Aorta (tissue), 5 donors: ENCODE data around the gene ILF3. TPM values are rescaled to one million over a fixed set of nuclear protein-coding genes. Genes with fewer than 3 reads are reported as not detected.

Experiments used
- ATAC-seq: fragments of 200-7000 bp; cut with Tn5 transposase; one replicate; pipeline ENCODE4 v1.9.1; 2022; ENCODE audit warnings: moderate library complexity; ENCODE audit not compliant: low FRiP score
- DNase-seq, 2 donors: peaks; one replicate each; pipeline ENCODE4 v3.0.0-alpha.2; 2020
- H3K27ac ChIP-seq, 2 donors: one replicate each; pipeline ENCODE4 v1.5.1; 2013; ENCODE audit warnings: low read length in 2 of 2, mild to moderate bottlenecking in 2 of 2, moderate library complexity in 2 of 2, control low read depth in 1 of 2, inconsistent platforms in 1 of 2, low read depth in 1 of 2
- H3K27me3 ChIP-seq, 2 donors: one replicate each; pipeline ENCODE4 v1.6.1; 2013; ENCODE audit warnings: control low read depth in 1 of 2, low read length in 1 of 2, mild to moderate bottlenecking in 1 of 2, moderate library complexity in 1 of 2; ENCODE audit not compliant: insufficient read depth in 2 of 2, control insufficient read depth in 1 of 2
- H3K36me3 ChIP-seq, 2 donors: one replicate each; pipeline ENCODE4 v1.6.1; 2013; ENCODE audit warnings: control low read depth in 1 of 2, low read length in 1 of 2, mild to moderate bottlenecking in 1 of 2; ENCODE audit not compliant: insufficient read depth in 2 of 2, control insufficient read depth in 1 of 2
- H3K4me1 ChIP-seq, 2 donors: one replicate each; pipeline ENCODE4 v1.6.1; 2013; ENCODE audit warnings: low read length in 2 of 2, control low read depth in 1 of 2, mild to moderate bottlenecking in 1 of 2, moderate library complexity in 1 of 2; ENCODE audit not compliant: insufficient read depth in 2 of 2, control insufficient read depth in 1 of 2
- H3K4me3 ChIP-seq, 2 donors: one replicate each; pipeline ENCODE4 v1.5.1; 2013; ENCODE audit warnings: low read length in 2 of 2, control low read depth in 1 of 2, mild to moderate bottlenecking in 1 of 2
- H3K9me3 ChIP-seq: one replicate; pipeline ENCODE4 v1.6.1; 2013; ENCODE audit warnings: mild to moderate bottlenecking, low read length; ENCODE audit not compliant: control insufficient read depth
- WGBS, 2 donors: extraction: QIAGEN DNeasy Blood & Tissue Kit; methylation state at CpG; one replicate each; pipeline ENCODE4 v1.1.7; 2013; 5-methylcytosine and 5-hydroxymethylcytosine counted together
- intact Hi-C, 2 donors: fragments of 100-400 bp; cut with DNase I; formaldehyde crosslinking; loops; one replicate each; pipeline versions ENCODE4 v1.14.2 to v1.15.0; 2022
- polyA plus RNA-seq, 2 donors: library from polyadenylated mRNA; stranded (reverse); fragments of 200-250 nt; gene quantifications; one replicate each; pipeline ENCODE4 v1.2.3, GENCODE V29; 2013
- total RNA-seq, 2 donors: library from RNA; stranded (reverse); fragmentation: NEBNext Ultra II Directional; extraction: Animal tissue kit (Norgen Biotek cat#: 25700); gene quantifications; one replicate each; pipeline ENCODE4 v1.2.1, GENCODE V29; 2021
- donor health status: healthy with polysubstance abuse.
- donor health status: Bipolar disorder and iron deficiency.
- donor health status: DM: no; HTN: no; CAD: no.
- donor health status: DM: no; HTN: no; CAD: no.
- donor health status: DM: yes; HTN: yes; CAD: no.

The ILF3 gene
- total and polyA plus RNA-seq, 4 donors: 40.2 to 190 (median 139) TPM

DNA sequence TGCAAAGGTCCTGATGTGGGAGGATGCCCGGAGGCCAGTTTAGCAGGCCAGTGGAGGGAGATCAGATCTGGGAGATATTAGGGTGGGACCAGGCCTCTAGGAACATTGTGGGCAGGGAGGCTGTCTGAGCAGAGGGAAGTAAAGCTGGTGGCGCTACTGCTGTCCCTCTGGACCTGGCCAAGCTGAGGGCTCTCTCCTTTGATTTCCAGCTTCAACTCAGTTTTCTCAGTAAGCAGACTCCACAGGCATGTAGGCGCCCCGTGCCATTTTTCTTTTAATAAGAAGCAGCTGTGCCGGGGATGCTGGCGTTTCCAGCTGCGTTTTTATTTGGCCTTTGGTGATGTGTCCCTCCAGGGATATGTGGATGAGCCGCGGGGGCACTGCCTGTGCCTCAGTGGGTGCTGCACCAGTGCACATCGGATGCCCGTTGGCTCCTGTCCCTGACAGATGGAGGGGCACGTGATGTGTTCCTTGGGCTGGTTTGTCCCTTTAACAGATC lies 70.5 kb downstream of the ILF3 start:
- H3K9me3 ChIP-seq: no peaks in the 10 kb centered on the region
- DNase-seq (no peak), ATAC-seq (no peak)
- no peaks in the 10 kb centered on the region for H3K36me3 ChIP-seq
- no peaks in the 10 kb centered on the region for H3K4me1 ChIP-seq
- 56 to 62% methylated on average over 12 of the region's 12 CpGs for whole genome bisulfite sequencing, 2 donors
- no peak overlapping the region for H3K27ac ChIP-seq
- H3K4me3 ChIP-seq: no peak overlapping the region
- intact Hi-C loops: no loop called here
- H3K27me3 ChIP-seq: no peaks in the 10 kb centered on the region

DNA sequence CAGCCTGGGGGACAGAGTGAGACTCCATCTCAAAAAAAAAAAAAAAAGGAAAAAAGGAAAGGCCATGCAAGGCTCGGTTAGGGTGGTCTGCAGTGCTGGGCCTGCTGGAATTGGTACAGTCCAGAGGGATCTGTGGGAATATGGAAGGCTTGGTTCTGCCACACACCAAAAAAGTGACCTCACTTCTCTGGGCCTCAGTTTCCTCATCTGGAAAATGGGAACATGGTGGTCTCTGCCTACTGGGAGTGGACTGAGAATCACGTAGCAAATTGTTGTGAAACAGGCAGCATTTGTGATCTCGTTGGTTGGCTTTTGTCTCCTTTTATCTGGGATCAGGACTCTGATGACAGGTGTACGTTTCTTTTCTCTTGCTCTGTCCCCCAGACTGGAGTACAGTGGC lies 71.3 kb downstream of the ILF3 start:
- Histone ChIP-seq H3K4me1 (no peaks in the 10 kb centered on the region), H3K36me3 (no peaks in the 10 kb centered on the region), H3K27ac (no peak overlapping the region), H3K9me3 (no peaks in the 10 kb centered on the region), H3K4me3 (no peak overlapping the region), H3K27me3 (no peaks in the 10 kb centered on the region)
- DNase-seq (no peak), ATAC-seq (no peak)
- WGBS, 2 donors: 82 to 85% methylated on average over 4 of the region's 4 CpGs
- intact Hi-C loops: no loop called here

DNA sequence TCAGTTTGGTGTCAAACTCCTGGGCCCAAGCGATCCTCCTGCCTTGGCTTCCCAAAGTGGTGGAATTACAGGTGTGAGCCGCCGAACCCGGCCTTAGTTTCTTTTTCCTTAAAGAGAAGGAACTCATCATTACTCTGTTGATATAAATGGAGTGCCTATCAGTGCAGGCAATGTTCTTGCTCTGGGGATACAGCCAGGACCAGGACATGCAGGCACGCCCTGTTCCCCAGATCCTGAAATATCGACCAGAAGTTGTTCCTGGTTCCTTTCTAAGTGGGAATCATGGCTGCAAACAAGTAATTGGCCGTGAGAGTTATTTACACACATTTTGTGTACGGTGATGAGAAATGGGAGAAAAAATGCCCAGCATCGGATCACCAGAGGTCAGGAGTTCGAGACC lies 72.1 kb downstream of the ILF3 start:
- no peak for DNase-seq
- Histone ChIP-seq H3K4me1 (no peaks in the 10 kb centered on the region), H3K27ac (no peak overlapping the region), H3K36me3 (no peaks in the 10 kb centered on the region), H3K27me3 (no peaks in the 10 kb centered on the region), H3K9me3 (no peaks in the 10 kb centered on the region), H3K4me3 (no peak overlapping the region)
- 92 to 96% methylated on average over 10 of the region's 10 CpGs for WGBS, 2 donors
- ATAC-seq: no peak
- intact Hi-C loops: no loop called here

DNA sequence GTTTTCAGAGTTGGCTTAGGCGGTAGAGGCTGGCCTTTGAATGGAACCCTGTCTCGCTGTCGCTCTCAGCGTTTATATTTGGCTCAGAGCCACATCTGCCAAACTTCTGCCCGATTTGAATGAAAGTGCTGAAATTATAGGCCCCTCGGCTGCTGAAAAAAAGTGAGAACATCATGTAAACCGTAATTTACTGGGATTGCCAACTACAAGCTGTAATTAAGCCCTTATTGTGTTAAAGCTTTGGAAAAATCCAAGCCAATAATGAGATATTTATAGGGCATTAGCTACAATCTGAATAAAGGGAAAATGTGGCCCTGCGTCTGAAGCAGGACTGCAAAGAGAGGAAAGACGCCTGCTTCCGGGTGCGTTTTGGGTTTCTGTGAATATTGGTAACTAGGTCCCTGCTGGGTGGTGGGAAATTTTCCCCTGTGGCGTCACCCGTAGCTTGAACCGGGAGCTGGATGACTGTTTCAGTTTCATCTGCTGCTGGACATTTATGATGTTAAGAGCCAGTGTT lies 73.6 kb downstream of the ILF3 start:
- Histone ChIP-seq H3K27me3 (no peaks in the 10 kb centered on the region), H3K27ac (no peak overlapping the region), H3K9me3 (no peaks in the 10 kb centered on the region), H3K4me1 (no peaks in the 10 kb centered on the region), H3K36me3 (no peaks in the 10 kb centered on the region), H3K4me3 (no peak overlapping the region)
- 19 to 24% methylated on average over 14 of the region's 14 CpGs for WGBS, 2 donors
- no peak for ATAC-seq
- DNase-seq: no peak
- intact Hi-C loops: no loop called here

DNA sequence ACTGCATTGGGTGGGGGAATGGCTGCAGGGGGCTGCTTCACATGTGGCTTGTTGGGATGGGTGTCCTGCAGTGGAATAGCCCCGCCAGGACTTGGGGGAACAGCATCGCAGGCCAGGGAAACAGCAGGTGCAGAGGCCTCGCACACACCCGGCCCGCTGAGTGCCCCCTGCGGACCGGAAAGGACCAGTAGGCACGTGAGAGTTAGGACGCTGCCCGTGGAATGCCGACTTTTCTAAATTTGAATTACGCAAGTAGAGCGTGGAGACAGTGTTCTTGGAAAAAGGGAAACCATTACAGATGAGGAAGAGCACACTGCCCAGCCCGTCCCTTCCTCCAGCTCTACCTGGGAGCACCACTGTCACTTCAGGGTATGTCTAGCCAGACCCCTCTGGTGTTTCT lies 75.3 kb downstream of the ILF3 start:
- H3K9me3 ChIP-seq: no peaks in the 10 kb centered on the region
- DNase-seq (peak in 1 of 2 donors; percentile 75), ATAC-seq (no peak)
- no peak overlapping the region for H3K4me3 ChIP-seq
- no peaks in the 10 kb centered on the region for H3K4me1 ChIP-seq
- intact Hi-C loops: no loop called here
- no peaks in the 10 kb centered on the region for H3K27me3 ChIP-seq
- 94 to 95% methylated on average over 14 of the region's 14 CpGs for WGBS, 2 donors
- H3K27ac ChIP-seq: no peak overlapping the region
- no peaks in the 10 kb centered on the region for H3K36me3 ChIP-seq

DNA sequence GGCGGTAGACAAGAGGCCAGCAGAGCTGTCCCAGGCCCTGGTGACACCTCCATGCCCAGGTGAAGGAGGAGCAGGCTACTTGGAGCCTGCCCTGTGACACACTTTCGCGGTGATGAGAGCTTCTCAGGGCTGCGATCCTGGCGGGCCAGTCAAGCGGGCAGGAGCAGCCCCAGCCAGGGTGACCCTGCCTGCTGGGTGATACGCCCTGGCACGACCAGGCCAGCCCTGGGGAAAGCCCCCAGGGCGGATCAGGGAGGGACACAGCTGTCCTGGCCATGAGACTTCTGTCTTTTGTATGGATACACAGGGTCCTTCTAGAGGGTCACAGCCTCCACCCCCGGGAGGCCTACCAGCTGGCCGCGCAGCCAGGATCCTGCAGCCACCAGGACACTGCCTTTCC lies 76.8 kb downstream of the ILF3 start:
- no peaks in the 10 kb centered on the region for H3K4me1 ChIP-seq
- ATAC-seq: peak; percentile 13

DNA sequence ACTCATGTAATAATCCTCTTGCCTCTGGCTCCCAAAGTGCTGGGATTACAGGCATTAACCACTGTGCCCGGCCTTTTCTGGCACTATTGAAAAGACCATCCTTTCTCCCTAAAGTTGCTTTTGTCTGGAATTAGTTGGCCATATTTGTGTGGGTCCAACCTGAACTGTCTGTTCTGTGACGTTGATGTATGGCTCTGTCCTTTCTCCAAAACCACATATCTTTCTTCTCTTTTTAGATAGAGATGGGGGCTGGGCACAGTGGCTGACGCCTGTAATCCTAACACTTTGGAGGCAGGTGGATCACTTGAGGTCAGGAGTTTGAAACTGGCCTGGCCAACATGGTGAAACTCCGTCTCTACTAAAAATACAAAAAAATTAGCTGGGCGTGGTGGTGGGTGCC lies 81.6 kb downstream of the ILF3 start:
- Histone ChIP-seq H3K27ac (no peak overlapping the region), H3K4me1 (no peaks in the 10 kb centered on the region), H3K27me3 (no peaks in the 10 kb centered on the region), H3K9me3 (no peaks in the 10 kb centered on the region), H3K4me3 (no peak overlapping the region), H3K36me3 (no peaks in the 10 kb centered on the region)
- WGBS, 2 donors: 84% methylated on average over 5 of the region's 5 CpGs
- intact Hi-C loops: no loop called here
- no peak for DNase-seq
- no peak for ATAC-seq

More for the DNA sequence above, 76.8 kb downstream of the ILF3 start:
- no peak overlapping the region for H3K4me3 ChIP-seq
- 93 to 94% methylated on average over 12 of the region's 12 CpGs for WGBS, 2 donors
- H3K27me3 ChIP-seq: no peaks in the 10 kb centered on the region
- no peak for DNase-seq
- no peak overlapping the region for H3K27ac ChIP-seq
- intact Hi-C loops: no loop called here
- no peaks in the 10 kb centered on the region for H3K9me3 ChIP-seq
- no peaks in the 10 kb centered on the region for H3K36me3 ChIP-seq

DNA sequence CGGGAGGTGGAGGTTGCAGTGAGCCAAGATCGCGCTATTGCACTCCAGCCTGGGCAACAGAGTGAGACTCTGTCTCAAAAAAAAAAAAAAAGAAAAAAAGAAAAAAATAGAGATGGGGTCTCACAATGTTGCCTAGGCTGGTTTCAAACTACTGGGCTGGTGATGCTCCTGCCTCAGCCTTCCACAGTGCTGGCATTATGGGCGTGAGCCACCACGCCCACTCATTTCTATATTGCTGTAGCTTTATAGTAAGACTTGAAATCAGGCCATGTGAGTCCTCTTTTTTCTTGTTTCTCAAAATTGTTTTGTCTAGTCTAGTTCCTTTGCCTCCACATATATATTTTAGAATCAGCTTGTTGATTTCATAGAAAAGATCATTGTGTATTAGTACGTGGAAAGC lies 82.0 kb downstream of the ILF3 start:
- Histone ChIP-seq H3K9me3 (no peaks in the 10 kb centered on the region), H3K4me1 (no peaks in the 10 kb centered on the region), H3K27ac (no peak overlapping the region), H3K36me3 (no peaks in the 10 kb centered on the region), H3K27me3 (no peaks in the 10 kb centered on the region), H3K4me3 (no peak overlapping the region)
- WGBS, 2 donors: 83% methylated on average over 6 of the region's 6 CpGs
- ATAC-seq: no peak
- no peak for DNase-seq
- intact Hi-C loops: no loop called here

DNA sequence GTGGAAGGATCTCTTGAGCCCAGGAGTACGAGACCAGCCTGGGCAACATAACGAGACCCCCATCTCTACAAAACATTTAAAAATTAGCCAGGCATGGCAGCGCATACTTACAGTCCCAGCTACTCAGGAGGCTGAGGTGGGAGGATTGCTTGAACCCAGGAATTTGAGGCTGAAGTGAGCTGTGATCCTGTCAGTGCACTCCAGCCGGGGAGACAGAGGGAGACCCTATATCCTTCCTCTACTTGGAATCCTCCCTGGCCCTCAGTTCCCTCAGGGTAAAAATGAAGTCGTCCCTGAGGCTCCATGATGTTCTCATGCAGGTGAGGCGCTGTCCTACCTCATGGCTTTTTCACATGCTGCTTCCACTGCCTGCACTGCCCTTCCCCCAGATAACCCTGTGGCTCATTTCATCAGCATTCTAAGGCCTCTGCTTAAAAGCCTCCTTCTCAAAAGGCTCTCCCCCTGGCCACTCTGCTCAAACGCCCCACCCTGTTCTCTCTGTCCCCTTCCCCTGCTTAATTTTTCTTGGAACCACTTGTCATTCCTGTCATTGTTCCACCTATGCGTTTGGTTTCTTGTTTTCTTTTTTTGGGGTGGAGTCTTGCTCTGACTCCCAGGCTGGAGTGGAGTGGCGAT lies 82.9 kb downstream of the ILF3 start:
- ATAC-seq (no peak), DNase-seq (no peak)
- WGBS, 2 donors: 62 to 64% methylated on average over 9 of the region's 9 CpGs
- no peak overlapping the region for H3K4me3 ChIP-seq
- H3K27me3 ChIP-seq: no peaks in the 10 kb centered on the region
- no peaks in the 10 kb centered on the region for H3K9me3 ChIP-seq
- intact Hi-C loops: no loop called here
- H3K36me3 ChIP-seq: no peaks in the 10 kb centered on the region
- no peak overlapping the region for H3K27ac ChIP-seq
- H3K4me1 ChIP-seq: no peaks in the 10 kb centered on the region
